GM19025 (cell line): ENCODE data around the gene SPATA2.

ENCODE experiments used
- ATAC-seq: cut with Tn5 transposase; IDR thresholded peaks from one replicate; pipeline ENCODE4 v1.9.1; 2021; ENCODE audit warnings: mild to moderate bottlenecking, low read depth, moderate library complexity; ENCODE audit not compliant: unreplicated experiment

The SPATA2 gene

DNA sequence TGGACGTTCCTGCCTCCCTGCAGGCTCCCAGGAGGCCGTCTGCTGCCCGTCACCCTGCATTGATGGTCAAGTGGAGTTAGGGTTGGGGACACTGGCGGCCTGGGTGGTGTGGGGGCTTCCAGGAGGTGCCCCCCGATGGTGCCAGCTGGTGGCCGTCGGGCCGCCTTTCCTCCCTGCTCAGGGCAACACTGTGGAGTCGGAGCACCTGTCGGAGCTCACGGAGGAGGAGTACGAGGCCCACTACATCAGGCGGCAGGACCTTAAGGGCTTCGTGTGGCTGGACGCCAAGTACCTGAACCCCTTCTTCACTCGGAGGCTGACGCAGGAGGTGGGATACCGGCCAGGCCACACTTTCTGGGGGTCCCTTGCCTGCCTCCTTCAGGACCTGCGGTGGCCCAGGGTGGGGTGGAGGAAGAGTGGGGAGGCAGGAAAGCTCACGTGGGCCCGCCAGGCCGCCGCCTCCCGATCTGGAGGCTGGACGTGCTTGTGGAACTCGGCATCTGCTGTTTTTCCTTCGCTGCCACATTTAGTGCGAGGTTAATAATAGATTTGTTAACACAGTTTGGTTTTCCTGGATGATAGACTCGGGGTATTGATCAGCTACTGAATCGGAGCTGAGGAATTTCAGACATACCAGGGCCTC, 28.6 kb downstream of the SPATA2 start:
- ATAC-seq, result no peak

DNA sequence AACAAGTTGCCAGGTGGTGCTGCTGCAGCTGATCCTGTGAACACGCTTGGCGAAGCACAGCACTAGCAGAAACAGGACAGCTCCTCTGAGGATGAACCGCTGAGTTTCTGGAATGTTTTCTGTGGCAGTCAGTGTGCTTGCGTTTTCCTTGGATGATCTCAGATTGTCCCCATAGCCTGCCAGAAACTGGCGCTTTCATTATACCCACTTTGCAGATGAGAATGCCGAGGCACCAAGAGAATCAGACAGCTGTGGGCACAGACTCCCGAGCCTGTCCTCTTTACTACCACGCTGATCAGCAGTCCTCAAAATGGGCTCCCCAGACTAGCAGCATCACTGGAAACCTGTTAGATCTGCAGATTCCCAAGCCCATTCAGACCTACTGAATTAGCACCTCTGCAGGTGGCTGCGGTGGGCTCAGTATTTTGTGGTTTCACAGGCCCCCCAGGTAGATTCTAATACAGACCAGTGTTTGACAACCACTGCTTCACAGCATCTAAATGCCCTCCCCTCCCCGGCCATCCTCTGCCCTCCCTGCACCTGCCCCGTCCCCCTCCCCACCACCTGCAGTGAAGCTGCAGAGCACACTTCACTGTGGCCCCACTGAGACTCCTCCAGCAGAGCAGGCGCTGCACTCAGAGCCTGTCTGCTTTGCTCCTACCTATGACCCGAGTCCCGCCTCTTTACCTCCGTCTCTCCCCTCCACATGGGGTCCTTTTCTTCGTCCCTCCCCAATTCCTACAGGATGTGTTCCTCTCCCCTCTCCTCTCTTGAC, 29.6 kb downstream of the SPATA2 start:
- ATAC-seq, result no peak

GRCh38 chr20:49883246-49883802, 32.0 kb downstream of the SPATA2 start:
- no peak for ATAC-seq

GRCh38 chr20:49882171-49882970, 33.0 kb downstream of the SPATA2 start:
- no peak for ATAC-seq

GRCh38 chr20:49880724-49881445, 34.4 kb downstream of the SPATA2 start:
- ATAC-seq, result no peak

DNA sequence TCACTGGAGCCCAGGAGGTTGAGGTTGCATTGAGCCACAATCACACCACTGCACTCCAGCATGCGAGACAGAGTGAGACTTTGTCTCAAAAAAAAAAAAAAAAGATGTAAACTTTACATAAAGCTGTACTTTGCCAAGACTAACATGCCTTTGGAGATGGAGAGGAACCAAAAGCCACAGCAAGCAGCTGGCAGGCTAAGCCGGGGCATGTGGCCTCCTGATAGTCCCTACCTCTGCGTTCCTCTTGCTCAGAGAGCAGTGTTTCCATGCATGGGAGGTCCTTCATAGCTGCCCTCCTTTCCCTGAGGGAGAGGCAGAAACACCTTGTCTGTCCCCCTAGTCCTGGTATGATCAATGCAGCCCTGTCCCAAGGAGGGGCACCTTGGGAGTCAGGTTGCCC, 35.2 kb downstream of the SPATA2 start:
- ATAC-seq, result no peak

- ATAC-seq, result no peak
These were observed 36.4 kb downstream of the SPATA2 start for GRCh38 chr20:49878977-49879376.

DNA sequence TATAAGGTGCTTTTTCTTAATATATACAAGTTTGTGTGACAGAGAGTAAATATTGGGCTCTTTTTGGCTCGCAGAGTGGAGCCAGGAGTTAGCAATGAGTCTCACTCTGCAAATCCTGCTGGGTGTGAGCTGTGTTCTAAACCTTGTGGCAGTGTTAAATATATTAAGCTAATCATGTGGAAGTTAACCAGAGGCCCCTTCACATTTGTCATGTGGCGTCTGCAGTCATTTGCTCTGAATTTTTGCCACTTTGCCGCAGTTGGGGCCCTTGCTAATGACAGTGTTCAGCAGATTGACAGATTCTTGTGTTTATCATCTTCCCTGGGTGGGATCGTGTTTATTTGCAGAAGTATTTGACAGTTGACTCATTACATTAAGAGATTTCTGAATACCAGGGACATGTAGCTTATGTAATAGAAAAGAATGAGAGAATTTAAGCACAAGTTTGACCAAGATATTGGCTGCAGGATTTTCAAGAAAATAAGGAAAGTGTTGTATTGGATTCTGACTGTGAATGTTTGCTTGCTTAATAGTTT, 37.9 kb downstream of the SPATA2 start:
- no peak for ATAC-seq

GRCh38 chr20:49874696-49875095, 40.6 kb downstream of the SPATA2 start:
- ATAC-seq, result no peak

GRCh38 chr20:49872056-49872455, 43.3 kb downstream of the SPATA2 start:
- ATAC-seq, result no peak

DNA sequence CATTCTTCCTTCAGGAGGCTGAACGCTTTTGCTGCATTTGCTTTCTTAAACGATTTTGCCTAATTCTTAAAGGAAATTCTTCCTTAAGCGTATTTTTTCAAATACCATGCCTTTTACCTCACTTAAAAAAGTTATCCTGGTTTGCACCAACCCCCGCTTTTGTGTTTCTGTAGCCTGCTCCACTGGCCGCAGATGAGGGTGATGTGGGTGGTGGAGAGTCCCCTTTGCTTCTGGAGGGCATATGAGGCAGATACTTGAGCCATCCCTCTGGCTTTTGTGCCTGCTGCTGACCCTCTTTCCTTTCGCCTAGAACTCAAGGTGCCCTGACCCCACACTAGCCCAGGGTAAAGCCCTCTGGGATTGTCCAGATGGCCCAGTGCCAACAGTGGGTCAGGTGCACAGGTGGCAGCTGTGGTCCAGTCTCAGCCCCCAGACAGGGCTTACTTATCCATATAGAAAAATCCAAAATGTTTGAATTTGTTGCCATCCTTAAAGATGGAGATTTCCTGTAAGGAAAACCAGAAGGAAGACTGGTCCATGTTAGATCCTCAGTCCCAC, 43.9 kb downstream of the SPATA2 start:
- ATAC-seq, result no peak

GRCh38 chr20:49870261-49870660, 45.1 kb downstream of the SPATA2 start:
- no peak for ATAC-seq

DNA sequence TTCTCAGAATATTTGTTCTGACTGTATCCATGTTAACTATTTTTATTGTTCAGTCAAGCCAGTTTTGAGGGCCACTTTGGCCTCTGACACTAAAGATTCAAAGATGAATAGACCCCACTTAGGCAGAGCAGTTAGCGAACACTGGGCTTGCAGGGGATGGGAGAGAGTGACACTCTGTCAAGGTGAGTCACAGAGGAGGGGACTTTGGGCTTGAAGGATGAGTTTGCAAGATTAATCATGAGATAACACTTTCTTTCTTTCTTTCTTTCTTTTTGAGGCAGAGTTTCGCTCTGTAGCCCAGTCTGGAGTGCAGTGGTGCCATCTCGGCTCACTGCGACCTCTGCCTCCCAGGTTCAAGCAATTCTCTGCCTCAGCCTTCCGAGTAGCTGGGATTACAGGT, 46.4 kb downstream of the SPATA2 start:
- ATAC-seq, result no peak

GRCh38 chr20:49868538-49868937, 46.8 kb downstream of the SPATA2 start:
- no peak for ATAC-seq

GRCh38 chr20:49867453-49868215, 47.7 kb downstream of the SPATA2 start:
- ATAC-seq, result no peak

GRCh38 chr20:49866051-49866450, 49.3 kb downstream of the SPATA2 start:
- no peak for ATAC-seq

GRCh38 chr20:49865559-49865958, 49.8 kb downstream of the SPATA2 start:
- no peak for ATAC-seq

DNA sequence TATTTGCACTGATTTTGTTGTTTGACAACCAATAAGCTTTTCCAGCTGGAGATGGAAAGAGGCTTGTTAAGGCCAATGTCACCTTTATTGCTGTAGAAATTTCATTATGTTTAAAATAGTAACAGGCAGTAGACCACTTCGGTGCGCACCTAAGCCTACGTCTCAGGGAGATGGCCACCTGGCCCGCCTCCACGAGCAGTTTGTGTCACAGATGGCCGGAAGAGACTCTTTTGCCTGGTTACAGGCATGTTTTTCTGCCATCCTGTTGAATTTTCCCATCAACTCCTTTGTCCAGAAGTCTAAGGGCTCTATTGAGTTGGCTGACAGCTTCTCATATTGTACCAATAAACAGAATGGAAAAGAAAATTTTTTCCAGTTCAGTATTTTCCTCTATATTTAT, 51.7 kb downstream of the SPATA2 start:
- no peak for ATAC-seq

- no peak for ATAC-seq
These were observed 52.6 kb downstream of the SPATA2 start for GRCh38 chr20:49862607-49863200.
